ELR (cell line): ENCODE measurements around the gene GIN1.
"Not testable (repeated sequence)": the region's sequence is repeated elsewhere in the genome, so short reads cannot be mapped to it uniquely, and the experiment has no call there.

ENCODE experiments used
- DNase-seq: peaks from one replicate; pipeline ENCODE4 v3.0.0-alpha.2; 2015; ENCODE audit warnings: low read depth

GIN1 gene, protein sequence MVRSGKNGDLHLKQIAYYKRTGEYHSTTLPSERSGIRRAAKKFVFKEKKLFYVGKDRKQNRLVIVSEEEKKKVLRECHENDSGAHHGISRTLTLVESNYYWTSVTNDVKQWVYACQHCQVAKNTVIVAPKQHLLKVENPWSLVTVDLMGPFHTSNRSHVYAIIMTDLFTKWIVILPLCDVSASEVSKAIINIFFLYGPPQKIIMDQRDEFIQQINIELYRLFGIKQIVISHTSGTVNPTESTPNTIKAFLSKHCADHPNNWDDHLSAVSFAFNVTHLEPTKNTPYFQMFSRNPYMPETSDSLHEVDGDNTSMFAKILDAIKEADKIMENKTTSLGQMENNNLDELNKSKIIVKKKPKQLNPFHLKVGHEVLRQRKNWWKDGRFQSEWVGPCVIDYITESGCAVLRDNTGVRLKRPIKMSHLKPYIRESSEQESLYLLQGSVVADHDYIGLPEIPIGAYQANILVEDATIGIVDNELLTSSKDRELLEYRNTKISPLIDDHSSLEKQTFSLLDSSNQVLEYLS

GRCh38 chr5:103119765-103120606, at the start of gene GIN1, which contains the start of gene PPIP5K2:
Gene GIN1 (minus strand): TSS chr5:103120138. CDS start chr5:103108707, 11,431 bp downstream.
Gene PPIP5K2 (plus strand): TSS chr5:103120301. CDS start chr5:103129590, 9,289 bp downstream.
- DNase-seq, result peak; percentile 100

GRCh38 chr5:103166706-103167105, 46.8 kb upstream of the GIN1 start:
- no peak for DNase-seq

DNA sequence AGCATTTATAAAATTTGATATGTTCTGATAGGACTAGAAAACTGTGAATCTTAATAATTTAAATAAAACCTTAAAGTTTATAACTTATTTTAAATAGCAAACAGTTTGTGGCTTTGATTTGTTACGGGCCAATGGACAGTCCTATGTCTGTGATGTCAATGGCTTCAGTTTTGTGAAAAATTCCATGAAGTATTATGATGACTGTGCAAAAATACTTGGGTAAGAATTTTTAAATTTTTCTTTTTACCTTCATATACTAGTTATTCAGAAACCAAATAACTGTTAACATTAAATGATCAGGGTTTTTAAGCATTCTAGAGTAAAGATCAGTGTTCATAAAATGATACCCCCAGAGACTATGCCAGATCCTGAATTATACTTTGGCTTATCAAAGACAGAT, 31.2 kb upstream of the GIN1 start:
- no peak for DNase-seq

- no peak for DNase-seq
Measured at GRCh38 chr5:103148213-103148612, 28.3 kb upstream of the GIN1 start.

GRCh38 chr5:103145196-103145595, 25.3 kb upstream of the GIN1 start:
- DNase-seq, result no peak

DNA sequence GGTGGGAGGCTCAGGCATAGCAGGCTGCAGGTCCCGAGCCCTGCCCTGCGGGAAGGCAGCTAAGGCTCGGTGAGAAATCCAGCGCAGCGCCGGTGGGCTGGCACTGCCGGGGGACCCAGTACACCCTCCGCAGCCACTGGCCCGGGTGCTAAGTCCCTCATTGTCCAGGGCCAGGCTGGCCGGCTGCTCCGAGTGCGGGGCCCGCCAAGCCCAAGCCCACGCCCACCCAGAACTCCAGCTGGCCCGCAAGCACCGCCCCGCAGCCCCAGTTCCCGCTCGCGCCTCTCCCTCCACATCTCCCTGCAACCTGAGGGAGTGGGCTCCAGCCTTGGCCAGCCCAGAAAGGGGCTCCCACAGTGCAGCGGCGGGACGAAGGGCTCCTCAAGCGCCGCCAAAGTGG, 22.2 kb upstream of the GIN1 start:
- not testable (repeated sequence) for DNase-seq

DNA sequence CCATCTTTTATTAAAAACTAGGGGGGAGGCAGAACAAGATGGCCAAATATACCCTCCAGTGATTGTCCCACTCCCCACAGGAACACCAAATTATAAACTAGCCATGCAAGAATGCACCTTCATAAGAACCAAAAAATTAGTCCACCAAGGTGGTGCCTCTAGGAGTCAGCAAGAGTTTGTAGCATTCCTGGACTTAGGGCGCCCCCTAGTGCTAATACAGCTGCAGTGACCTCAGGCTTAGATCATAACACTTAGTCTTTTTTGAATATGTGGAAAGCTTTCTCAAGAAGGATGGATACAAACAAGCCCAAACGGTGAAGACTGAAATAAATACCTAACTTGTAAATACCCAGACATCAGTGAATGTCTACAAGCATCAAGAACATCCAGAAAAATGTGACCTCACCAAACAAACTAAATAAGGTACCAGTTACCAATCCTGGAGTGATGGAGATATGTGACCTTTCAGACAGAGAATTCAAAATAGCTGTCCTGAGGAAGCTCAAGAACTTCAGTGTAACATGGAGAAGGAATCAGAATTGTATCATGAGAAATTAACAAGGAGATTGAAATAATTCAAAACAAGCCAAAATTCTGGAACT, 19.4 kb upstream of the GIN1 start:
- peak; percentile 80 for DNase-seq

DNA sequence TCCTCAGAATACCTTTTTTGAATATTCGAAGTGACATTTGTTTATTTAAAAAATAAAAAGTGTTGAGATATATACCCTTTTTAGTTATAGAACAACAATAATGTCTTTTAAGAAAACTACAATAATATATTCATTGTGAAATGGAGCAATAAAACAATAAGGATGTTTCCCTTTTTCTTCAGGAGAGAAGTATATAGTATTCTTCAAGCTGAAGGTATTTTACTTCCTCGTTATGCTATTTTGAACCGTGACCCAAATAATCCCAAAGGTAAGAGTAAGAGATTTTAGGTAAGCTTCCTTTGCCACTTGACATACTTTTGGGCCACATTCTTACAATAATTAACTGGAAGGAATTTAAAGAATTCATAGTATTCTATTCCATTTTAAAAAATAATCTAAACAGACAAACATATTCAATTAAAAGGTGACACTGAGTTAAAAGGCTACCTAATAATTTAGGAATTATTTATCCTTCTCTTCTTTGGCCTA, 18.3 kb upstream of the GIN1 start:
- DNase-seq, result no peak

DNA sequence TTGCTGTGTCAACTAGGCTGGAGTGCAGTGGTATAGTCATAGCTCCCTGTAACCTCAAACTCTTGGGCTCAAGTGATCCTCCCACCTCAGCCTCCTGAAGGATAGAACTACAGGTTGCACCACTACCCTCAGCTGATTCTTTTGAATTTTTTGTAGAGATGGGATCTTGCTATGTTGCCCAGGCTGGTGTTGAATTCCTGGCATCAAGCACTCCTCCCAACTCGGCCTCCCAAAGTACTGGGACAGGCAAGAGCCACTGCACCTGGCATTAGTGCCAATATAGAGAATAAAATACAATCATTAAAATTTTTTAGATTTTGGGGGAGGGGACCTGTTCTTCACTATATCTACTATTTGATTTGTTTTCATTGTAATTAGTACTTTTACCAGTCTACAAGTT, 15.5 kb upstream of the GIN1 start:
- no peak for DNase-seq

DNA sequence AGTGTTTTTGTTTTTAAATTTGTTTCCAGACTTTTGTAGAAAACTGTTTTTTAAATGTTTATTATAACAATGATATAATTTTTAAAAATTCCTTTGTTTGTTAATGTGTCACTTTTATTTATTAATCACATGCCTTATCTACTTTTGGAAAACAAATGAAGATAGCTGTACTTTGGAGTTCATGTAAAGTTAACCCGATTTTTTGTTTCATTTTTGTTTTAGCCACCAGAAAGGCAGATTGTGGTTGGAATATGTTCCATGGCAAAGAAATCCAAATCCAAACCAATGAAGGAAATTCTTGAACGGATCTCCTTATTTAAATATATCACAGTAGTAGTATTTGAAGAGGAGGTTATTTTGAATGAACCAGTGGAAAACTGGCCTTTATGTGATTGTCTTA, 13.3 kb upstream of the GIN1 start:
- no peak for DNase-seq

DNA sequence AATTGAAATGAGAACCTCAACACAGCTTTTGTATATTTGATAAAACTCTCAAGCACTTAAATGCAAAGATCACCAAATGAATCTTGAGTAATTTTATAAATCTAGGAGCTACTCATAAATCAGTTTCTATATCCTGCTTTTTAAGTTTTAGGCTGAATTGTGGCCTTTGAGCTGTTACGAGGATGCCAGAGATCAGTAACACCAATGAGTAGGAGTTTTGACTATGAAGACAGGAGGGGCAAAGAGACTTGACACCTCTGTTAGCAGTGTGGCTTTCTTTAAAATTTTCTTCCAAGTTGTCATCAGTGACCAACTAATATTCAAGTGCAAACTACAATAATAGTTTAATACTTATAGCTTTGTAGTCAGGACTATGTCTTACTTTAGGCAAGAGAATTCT, 12.7 kb upstream of the GIN1 start:
- no peak for DNase-seq

GRCh38 chr5:103128202-103128601, 8.3 kb upstream of the GIN1 start:
- DNase-seq, result no peak

GRCh38 chr5:103127292-103127817, 7.4 kb upstream of the GIN1 start:
- no peak for DNase-seq

- DNase-seq, result no peak
Measured at GRCh38 chr5:103126557-103126956, 6.6 kb upstream of the GIN1 start.

GRCh38 chr5:103122242-103122641, 2.3 kb upstream of the GIN1 start:
- DNase-seq, result no peak

GRCh38 chr5:103120607-103121200, 766 bp upstream of the GIN1 start:
- peak; percentile 63 for DNase-seq

GRCh38 chr5:103119070-103119764, 721 bp downstream of the GIN1 start:
- peak; percentile 39 for DNase-seq

GRCh38 chr5:103117471-103117991, 2.4 kb downstream of the GIN1 start:
- no peak for DNase-seq

- no peak for DNase-seq
Measured at GRCh38 chr5:103114440-103114839, 5.5 kb downstream of the GIN1 start.

DNA sequence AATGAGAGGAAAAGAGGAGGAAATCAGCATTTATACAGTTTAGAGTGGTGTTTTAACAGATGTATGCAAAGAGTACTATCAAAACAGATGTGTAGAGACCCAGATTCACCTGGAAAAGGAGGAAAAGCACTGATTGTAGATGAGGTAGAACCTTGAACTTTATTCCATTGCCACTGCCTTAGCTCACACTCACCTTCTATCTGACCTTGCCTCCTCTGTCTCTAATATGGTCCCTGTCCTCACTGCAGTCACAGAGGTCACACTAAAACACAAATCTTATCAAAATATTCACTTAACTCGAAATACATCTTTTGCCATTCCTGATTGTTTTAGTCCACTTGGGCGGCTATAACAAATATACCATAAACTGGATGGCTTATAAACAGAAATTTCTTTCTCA, 7.0 kb downstream of the GIN1 start:
- no peak for DNase-seq

DNA sequence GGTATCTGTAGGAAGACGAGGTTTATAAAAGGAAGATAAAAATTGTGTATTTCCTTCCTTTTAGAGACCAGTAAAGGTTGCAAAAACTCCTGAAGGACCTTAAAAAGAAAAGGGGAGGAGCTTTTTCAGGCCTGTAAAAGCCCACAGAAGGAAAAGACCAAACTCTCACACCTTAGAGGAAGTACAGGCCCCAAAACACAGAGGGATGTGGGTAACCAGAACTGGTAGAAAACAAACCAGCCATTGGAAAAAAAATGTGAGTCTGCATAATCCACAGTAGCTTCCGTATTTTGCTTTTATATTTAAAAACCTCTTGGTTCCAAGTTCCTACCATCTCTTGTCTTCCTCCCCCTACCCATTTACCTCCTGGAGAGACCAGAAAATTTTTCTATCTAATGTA, 8.5 kb downstream of the GIN1 start:
- no peak for DNase-seq
